Measurements from ENCODE around the gene SRSF4. TPM values are rescaled to one million over a fixed set of nuclear protein-coding genes. Genes with fewer than 3 reads are reported as not detected.

SRSF4 gene
- total and polyA plus RNA-seq, 2 of the 8 experiments (the other 6 are each of a cell fraction or from before 2014, with no cell fraction given): 34.9 to 86.5 TPM

DNA sequence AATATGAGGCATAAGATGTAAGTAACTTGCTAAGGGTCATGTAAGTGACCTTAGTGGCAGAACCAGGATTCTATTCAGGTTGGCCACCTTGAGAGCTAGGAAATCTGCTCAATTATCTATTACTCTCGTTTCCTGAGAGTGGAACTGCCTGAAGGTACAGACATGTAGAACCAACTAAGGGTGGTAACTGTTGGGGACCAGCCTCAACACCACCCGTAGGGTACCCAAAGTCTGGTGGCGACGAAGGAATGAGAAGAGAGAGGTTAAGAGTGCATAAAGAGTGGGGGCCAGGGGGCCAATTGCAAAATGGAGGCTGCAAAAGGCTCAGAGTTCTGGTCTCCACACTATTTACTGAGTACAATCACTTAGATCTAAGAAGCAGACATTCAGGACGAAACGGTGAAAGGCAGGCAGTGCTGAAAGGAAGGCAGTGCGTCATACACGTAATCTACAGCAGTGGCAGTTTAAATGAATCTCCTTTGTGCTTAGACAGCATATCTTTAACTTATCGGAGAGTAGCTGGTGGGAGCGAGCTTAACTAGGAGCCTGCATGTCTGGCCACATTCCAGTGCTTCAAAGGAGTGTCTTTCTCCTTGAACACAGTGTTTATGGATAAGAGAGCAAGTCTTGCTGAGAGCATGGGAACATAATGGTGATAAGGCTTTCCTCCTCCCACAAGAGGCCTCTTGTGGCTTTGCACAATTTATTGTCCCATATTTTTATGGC lies 25.0 kb downstream of the SRSF4 start:
- Histone ChIP-seq H3K23ac (ENCODE audit: insufficient read length) (no peak overlapping the region), H3K9me3 (ENCODE audit: insufficient read depth in 2 of 2, low read depth in 1 of 2, low read length in 1 of 2) (no peaks in the 10 kb centered on the region), H3K27ac (ENCODE audit: low read depth, low read length) (no peak overlapping the region), H2BK12ac (ENCODE audit: low read depth, low read length) (no peak overlapping the region), H3K14ac (ENCODE audit: insufficient read length) (no peak overlapping the region), H2BK15ac (ENCODE audit: low read length) (no peak overlapping the region), H4K91ac (replicated peaks; ENCODE audit: insufficient read length, low read length) (no peak overlapping the region), H3K4me3 (ENCODE audit: extremely low read depth in 1 of 4, insufficient read depth in 2 of 4, low read depth in 3 of 4, low read length in 4 of 4) (no peak overlapping the region), H4K20me1 (replicated peaks in 1 of 2; ENCODE audit: control insufficient read depth in 1 of 2, insufficient read depth in 2 of 2, low read length in 2 of 2) (no peaks in the 10 kb centered on the region), H4K5ac (ENCODE audit: insufficient read length, low read depth, low read length) (no peak overlapping the region), H3K18ac (ENCODE audit: extremely low read depth, low read length) (no peak overlapping the region), H3K56ac (replicated peaks; ENCODE audit: insufficient read length, low read depth, low read length) (no peak overlapping the region), H2BK20ac (ENCODE audit: low read length) (no peak overlapping the region), H3K36me3 (ENCODE audit: control insufficient read depth in 2 of 4, insufficient read depth in 4 of 4, low read length in 3 of 4) (peaks cover 16 to 89% (median 57%) of the 10 kb centered on the region in 4 experiments), H3K79me2 (ENCODE audit: control insufficient read depth in 1 of 2, insufficient read depth in 2 of 2, low read length in 2 of 2) (peaks cover 0 to 32% of the 10 kb centered on the region in 2 experiments; a peak in 3 of 4 replicates), H2BK5ac (ENCODE audit: low read depth, low read length) (peak overlapping the region; percentile 22; the same call in 1 of the 2 replicates), H3K4ac (replicated peaks; ENCODE audit: insufficient read length, low read depth, low read length) (no peak overlapping the region), H3K27me3 (replicated peaks in 1 of 4; ENCODE audit: control insufficient read depth in 3 of 4, extremely low read depth in 1 of 4, insufficient read depth in 3 of 4, low read length in 3 of 4) (no peaks in the 10 kb centered on the region), H3K23me2 (ENCODE audit: low read depth, low read length) (no peaks in the 10 kb centered on the region), H3K4me1 (replicated peaks in 1 of 4; ENCODE audit: control insufficient read depth in 3 of 4, insufficient read depth in 4 of 4, low read length in 3 of 4) (no peaks in the 10 kb centered on the region; a peak in 3 of 7 replicates), H2BK120ac (replicated peaks; ENCODE audit: low read depth, low read length) (no peak overlapping the region), H3K4me2 (ENCODE audit: insufficient read depth in 1 of 2, low read depth in 2 of 2, low read length in 2 of 2) (no peak overlapping the region), H2AK5ac (ENCODE audit: low read depth, low read length) (no peak overlapping the region), H4K8ac (ENCODE audit: extremely low read depth, insufficient read depth, low read length) (no peak overlapping the region), H3K79me1 (ENCODE audit: low read depth, low read length) (no peaks in the 10 kb centered on the region), H3K9ac (replicated peaks in 1 of 4; ENCODE audit: extremely low read depth in 1 of 4, low read depth in 3 of 4, low read length in 3 of 4) (no peak overlapping the region), H2AFZ (ENCODE audit: low read length) (no peak overlapping the region)
- DNase-seq (ENCODE audit: low read depth in 1 of 2, low spot score in 2 of 2) (no peak), FAIRE-seq (no peak)
- ChIA-PET CTCF (ENCODE audit: partially characterized antibody) (interaction anchor here (1.1 to 3.1 kb wide), 6 partner anchors 11 to 46 kb away, joined by 3 to 7 read pairs (median 4); no protein-coding TSS in a partner anchor), POLR2A (ENCODE audit: partially characterized antibody) (interaction anchor here (1.0 to 2.8 kb wide), 7 partner anchors 10 to 37 kb away, joined by 3 to 16 read pairs (median 4); partner anchors contain the start of gene SRSF4)
- 87% methylated on average over 10 of the region's 10 CpGs; no CpG with 5 or more reads in 1 of the 2 experiments for WGBS, 2 experiments (ENCODE audit: extremely low coverage in 1 of 2, insufficient coverage in 1 of 2, insufficient read length in 1 of 2, insufficient replicate concordance in 2 of 2, low coverage in 1 of 2, low lambda C conversion rate in 2 of 2, missing lambda C conversion rate in 1 of 2)
- TF ChIP-seq TCF12 (IDR thresholded peaks at IDR 0.05; ENCODE audit: low read depth, low read length): no peak
- TF ChIP-seq, protein P1, sequence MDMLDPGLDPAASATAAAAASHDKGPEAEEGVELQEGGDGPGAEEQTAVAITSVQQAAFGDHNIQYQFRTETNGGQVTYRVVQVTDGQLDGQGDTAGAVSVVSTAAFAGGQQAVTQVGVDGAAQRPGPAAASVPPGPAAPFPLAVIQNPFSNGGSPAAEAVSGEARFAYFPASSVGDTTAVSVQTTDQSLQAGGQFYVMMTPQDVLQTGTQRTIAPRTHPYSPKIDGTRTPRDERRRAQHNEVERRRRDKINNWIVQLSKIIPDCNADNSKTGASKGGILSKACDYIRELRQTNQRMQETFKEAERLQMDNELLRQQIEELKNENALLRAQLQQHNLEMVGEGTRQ (IDR thresholded peaks at IDR 0.05; ENCODE audit: low read length): no peak
- no peak for TF ChIP-seq POLR2AphosphoS5 (IDR thresholded peaks at IDR 0.05; ENCODE audit: low read depth, low read length)
- TF ChIP-seq JUND (IDR thresholded peaks at IDR 0.05; ENCODE audit: low read length): no peak
- TF ChIP-seq POU5F1 (IDR thresholded peaks at IDR 0.05; ENCODE audit: low read depth, low read length): no peak
- no peak for TF ChIP-seq SIRT6 (IDR thresholded peaks at IDR 0.05; ENCODE audit: low read length)
- TF ChIP-seq RBBP5 (IDR thresholded peaks at IDR 0.05; ENCODE audit: borderline replicate concordance, low read depth, low read length): no peak
- TF ChIP-seq PHF8 (conservative IDR thresholded peaks at IDR 0.05; ENCODE audit: low read depth, low read length): no peak
- TF ChIP-seq NRF1 (IDR thresholded peaks at IDR 0.05; ENCODE audit: low read depth, low read length): no peak
- TF ChIP-seq KDM1A (IDR thresholded peaks at IDR 0.05; ENCODE audit: borderline replicate concordance, low read length): no peak
- TF ChIP-seq SAP30 (IDR thresholded peaks at IDR 0.05; ENCODE audit: insufficient read depth, insufficient replicate concordance, low read length): no peak
- no peak for TF ChIP-seq NANOG (IDR thresholded peaks at IDR 0.05; ENCODE audit: insufficient read depth, low read depth, low read length, poor library complexity, severe bottlenecking)

Measured in H1 (cell line).